ENCODE results near the gene IRAK3.
"Not testable (repeated sequence)": the region's sequence is repeated elsewhere in the genome, so short reads cannot be mapped to it uniquely, and the experiment has no call there.

The IRAK3 gene

DNA sequence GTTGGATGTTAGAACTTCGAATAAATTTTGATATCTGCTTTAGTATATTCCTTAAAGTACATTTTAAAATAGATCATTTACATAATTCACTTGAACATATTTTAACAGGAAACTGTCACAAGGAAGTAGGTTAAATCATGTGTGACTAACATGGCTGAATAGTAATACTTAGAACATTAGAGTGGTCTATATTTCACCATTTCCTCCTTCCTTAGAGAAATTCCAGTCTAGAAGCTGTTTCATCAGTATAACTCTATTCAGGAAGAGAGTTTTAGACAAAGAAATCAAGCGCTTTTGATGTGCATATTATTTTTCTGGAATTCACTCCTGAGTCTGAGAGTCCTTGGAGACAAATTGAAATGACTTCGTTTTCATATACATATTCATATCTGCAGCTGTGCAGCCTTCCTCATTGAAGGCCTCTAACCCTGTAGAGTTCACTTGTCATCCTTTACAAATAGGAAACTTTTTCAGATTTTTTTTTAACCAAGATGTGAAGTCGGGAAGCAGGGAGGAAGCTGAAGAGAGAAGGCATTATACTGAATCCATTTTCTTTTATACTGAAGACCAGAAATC lies 28.4 kb downstream of the IRAK3 start:
- no peak for DNase-seq (ENCODE audit: low spot score)

DNA sequence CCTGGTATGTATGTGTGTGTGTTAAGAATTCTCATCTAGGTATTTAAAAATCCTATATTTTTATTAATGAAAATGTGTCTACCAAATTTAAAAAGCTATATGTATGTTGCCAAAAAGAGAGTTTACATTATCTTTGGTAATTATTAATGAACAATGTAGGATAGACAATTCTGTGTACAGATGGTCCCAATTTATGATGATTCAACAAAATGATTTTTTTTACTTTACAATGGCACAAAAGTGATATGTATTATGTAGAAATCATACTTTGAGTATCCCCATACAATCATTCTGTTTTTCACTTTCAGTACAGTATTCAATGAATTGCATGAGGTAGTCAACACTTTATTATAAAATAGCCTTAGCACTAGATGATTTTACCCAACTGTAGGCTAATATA lies 39.4 kb downstream of the IRAK3 start:
- DNase-seq (ENCODE audit: low spot score) = no peak

GRCh38 chr12:66232263-66232662 lies 43.2 kb downstream of the IRAK3 start:
- DNase-seq (ENCODE audit: low spot score) = no peak

DNA sequence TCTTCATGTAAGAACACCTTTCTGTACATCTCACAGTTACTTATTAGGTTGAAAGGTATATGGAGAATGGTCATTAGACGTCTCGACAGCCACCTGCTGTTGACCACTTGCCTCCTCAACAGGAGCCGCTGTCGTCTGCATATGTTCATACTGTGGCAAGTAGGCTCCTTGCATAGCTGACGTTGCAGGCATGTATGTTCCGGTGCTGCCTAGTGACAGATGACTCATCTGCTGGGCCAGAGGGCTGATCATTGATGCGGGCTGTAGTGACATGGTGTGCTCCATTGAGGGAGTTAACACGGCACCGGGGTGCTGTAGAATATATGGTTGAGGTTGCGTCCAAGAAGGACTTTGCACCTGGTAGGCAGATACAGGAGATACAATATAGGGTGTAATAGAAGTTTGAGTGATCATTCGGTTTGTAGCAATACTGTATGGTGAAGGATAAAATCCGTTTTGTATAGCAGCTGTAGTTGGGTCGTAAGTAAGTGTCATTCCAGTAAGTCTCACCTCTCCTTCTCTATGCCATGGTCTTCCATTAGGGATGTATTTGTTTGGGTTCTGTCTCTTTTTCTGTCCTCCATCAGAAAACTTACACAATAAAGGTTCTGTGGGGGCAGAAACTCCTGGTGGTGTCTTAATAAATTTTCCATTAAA lies 45.2 kb downstream of the IRAK3 start:
- not testable (repeated sequence) for DNase-seq (ENCODE audit: low spot score)

DNA sequence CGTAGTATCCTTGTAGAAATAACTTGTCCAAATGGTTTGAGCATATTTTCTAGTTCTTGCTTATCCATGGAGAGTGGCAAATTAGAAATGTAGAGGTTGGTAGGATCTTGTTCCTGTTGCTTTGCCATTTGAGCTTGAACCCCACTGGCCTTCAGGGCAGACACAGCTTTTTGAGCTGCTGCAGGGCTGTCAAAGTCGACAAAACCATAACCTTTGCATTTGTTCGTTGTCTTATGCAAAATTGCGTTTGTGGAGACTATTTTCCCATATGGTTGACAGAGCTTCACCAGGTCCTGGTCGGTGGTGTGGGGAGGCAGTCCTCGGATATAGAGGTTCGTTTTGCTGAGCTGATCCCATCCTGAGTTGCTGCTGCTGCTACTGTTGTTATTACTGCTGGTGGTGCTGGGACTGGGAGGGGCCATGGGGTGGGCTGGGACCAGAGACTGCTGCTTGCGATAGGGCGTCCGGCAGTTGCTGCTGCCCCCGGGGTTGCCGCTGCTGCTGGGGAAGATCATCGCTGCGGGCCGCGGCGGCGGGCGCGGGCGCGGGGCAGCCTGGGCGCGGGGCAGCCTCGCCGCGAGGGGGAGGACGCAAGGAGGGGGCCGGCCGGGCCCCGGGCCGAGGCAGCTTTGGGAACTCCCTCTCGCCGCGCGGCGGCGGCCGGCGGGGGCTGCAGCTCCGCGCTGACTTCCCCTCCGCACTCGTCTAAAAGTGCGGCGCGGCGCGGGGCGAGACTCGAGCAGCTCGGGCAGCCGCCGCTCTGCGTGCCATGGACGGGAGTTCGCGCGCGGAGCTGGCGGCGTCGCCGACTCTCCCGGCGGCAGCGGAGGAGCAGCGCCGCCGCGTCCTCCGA lies 46.0 kb downstream of the IRAK3 start:
- DNase-seq (ENCODE audit: low spot score) = peak; percentile 85

DNA sequence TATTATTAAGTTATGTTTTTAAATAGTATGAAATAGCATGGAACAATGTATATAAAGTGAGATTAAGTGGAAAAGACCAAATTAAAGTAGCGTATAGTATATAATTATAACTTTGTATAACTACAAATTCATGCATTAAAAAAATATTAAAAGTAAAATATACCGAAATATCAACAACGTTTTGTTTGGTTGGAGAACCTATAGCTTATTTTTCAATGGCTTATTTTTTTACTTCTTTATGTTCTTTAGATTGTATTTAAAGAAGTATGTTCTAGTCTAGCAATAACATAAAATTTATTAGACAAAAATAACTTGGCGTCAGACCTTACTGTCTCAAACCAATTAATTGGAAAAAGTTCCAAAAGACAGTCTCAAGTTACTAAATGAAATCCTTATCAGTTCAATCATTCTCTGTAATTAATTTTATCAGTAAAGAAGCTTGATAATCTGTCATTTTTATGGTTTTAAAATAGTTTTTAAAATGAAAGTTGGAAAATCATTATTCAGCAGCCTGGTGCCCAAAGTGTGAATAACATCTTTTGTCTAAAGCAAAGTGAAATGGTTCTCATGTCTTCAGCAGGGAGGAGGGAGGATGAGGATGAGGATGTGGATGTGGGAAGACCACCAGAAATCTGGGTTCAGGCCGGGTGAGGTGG lies 46.7 kb downstream of the IRAK3 start:
- no peak for DNase-seq (ENCODE audit: low spot score)

GRCh38 chr12:66236282-66236675 lies 47.3 kb downstream of the IRAK3 start:
- DNase-seq (ENCODE audit: low spot score) = not testable (repeated sequence)

- DNase-seq (ENCODE audit: low spot score) = no peak
These were observed 48.0 kb downstream of the IRAK3 start for GRCh38 chr12:66236969-66237368.

GRCh38 chr12:66237505-66238175 lies 48.6 kb downstream of the IRAK3 start:
- DNase-seq (ENCODE audit: low spot score) = no peak

DNA sequence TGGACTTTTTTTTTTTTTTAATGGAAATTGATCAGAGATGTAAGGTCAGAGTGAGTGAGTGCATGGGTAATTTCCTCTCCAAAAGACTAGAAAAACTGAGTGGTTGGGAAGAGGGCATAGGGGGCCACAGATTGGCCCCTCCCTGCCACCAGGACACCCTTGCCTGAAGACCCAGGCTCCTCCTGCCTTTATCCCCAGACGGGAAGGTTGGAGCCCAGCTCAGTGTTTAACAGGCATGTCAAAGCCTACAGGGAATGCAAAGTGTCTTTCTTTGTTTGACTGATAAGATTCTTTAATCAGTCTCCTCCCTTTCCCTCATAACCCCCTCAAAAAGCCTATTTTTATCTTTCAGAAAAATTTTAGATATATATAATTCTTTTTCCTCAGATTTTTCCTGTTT lies 50.3 kb downstream of the IRAK3 start:
- DNase-seq (ENCODE audit: low spot score) = no peak

- DNase-seq (ENCODE audit: low spot score) = no peak
These were observed 51.2 kb downstream of the IRAK3 start for GRCh38 chr12:66240096-66240820.

- DNase-seq (ENCODE audit: low spot score) = no peak
These were observed 52.3 kb downstream of the IRAK3 start for GRCh38 chr12:66241061-66242043.

GRCh38 chr12:66242311-66242710 lies 53.3 kb downstream of the IRAK3 start:
- no peak for DNase-seq (ENCODE audit: low spot score)

- no peak for DNase-seq (ENCODE audit: low spot score)
These were observed 54.9 kb downstream of the IRAK3 start for GRCh38 chr12:66243911-66244310.

DNA sequence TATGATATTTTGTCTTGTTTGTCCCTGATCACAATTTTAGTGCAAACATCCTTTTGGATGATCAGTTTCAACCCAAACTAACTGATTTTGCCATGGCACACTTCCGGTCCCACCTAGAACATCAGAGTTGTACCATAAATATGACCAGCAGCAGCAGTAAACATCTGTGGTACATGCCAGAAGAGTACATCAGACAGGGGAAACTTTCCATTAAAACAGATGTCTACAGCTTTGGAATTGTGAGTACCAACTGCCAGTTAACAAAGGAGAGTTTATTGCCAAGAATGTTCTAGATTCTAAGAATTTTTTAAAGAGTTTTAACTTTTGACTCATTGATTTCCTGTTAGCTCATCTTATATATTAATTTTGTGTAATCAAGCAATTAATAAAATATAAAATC lies 55.4 kb downstream of the IRAK3 start:
- DNase-seq (ENCODE audit: low spot score) = no peak

DNA sequence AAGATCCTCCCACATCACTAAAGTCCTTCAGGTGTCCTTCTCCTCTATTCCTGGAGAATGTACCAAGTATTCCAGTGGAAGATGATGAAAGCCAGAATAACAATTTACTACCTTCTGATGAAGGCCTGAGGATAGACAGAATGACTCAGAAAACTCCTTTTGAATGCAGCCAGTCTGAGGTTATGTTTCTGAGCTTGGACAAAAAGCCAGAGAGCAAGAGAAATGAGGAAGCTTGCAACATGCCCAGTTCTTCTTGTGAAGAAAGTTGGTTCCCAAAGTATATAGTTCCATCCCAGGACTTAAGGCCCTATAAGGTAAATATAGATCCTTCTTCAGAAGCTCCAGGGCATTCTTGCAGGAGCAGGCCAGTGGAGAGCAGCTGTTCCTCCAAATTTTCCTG lies 58.7 kb downstream of the IRAK3 start:
- DNase-seq (ENCODE audit: low spot score) = no peak

DNA sequence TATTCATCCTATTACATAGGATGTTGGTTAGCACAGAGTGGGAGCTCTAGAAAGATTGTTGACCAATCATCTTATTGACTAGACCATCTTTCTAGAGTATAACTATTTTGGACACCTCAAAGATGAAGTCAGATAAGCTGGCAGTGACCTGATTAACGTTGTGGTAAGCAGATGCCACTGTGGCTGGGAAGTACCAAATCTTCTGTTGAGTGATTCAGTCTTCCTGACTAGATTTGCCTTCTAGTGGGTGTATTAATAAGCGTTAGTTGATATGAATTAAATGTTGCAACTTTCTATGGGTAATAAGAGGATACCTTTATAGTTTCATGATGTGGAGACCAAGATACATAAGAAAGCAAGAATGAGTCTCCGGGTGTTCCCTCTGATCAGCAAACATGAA lies 62.0 kb downstream of the IRAK3 start:
- no peak for DNase-seq (ENCODE audit: low spot score)

DNA sequence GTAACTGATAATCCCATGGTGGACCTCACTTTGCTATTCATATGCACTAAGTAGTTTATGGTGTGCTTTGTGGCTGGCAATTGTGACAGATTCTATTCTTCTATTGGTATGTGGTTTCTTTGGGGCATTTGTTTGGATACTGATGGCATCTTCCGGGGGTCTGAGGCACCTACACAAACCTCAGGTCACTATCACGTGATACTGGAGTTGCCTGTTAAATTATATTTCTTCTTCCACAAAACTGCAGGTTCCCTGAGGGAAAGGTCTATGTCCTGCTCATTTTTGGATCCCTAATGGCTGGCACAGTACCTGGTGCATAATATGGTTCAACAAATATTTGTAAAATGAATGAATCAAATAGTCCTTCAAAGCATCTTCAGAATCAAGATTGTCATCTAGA lies 63.8 kb downstream of the IRAK3 start:
- DNase-seq (ENCODE audit: low spot score) = no peak

DNA sequence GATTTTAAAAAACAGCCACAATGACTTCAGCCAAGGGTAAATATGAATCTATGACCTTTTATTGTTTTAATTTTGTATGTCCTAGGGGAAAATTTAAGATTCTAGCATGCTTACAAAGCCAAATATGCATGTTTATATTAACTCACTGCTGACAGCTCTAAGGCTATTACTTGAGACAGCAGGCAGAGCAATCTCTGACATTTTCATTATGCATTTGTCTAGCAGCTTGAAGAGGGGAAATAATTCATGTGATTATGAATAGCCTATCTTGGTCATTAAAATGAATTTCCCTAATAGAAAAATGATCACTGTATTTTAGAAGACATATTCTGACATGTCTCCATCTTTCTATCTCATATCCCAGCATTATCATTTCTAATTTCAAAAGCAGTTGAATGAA lies 66.7 kb downstream of the IRAK3 start:
- DNase-seq (ENCODE audit: low spot score) = no peak

DNA sequence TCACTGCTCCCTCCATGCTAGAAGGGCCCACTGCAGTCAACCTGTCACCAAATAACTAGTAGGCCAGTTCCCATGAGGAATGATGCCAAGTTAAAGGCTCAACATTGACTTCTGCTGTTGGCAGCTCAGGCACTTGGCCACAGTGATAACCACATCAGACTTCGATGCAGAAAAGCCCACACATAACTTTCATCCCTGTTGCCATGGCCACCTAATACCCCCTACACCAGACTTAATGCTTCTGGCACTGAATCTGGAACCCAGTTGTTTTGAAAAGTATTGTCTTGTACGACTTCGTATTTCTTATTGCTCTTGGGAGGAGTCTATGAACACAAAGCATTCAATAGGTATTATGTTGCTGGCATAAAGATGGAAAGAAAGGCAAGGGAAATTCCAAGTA lies 69.0 kb downstream of the IRAK3 start:
- no peak for DNase-seq (ENCODE audit: low spot score)

All from left forelimb (tissue), 1 donor.